GM21723 (cell line): Measurements from ENCODE around the gene COCH.
"Not testable (repeated sequence)": the region's sequence is repeated elsewhere in the genome, so short reads cannot be mapped to it uniquely, and the experiment has no call there.

Experiments
- ATAC-seq: cut with Tn5 transposase; IDR thresholded peaks from one replicate; pipeline ENCODE4 v1.9.1; 2021; ENCODE audit warnings: mild to moderate bottlenecking, moderate library complexity; ENCODE audit not compliant: unreplicated experiment

The COCH gene

DNA sequence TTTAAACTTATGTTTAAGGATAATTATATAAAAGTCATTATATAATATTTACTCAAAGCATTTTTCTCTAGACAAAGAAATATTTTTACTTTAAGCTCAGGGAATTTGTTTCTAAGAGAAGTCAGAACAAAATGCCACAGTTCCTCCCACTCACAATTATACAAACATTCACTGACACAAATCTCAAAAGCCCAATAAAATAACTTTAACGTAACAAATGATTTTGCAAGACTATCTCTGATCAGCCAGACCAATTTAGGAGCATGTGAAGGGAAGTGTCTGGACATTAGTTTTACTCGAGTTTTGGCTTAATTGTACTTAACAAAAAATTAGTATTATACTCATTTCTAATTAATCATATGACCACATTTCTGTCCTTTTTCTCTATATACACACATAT lies 41.2 kb downstream of the COCH start:
- no peak for ATAC-seq

DNA sequence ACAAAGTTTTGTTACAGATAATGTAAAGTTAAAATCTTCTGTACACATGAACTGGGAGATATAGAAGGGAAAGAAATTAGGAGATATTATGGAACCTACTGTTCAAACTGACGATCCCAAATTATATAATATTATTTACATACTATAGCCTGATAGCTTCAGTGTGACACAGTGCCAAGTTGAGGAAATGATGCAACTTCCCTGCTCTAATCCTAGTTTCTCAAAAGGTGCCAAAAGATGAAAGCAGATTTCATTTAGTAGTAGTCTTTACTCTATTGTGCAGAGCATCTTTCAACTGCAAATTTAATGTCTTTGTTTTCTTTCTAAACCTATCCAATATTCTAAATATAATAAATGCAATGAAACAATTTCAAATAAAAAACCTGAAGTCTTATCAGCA lies 46.9 kb downstream of the COCH start:
- ATAC-seq, result no peak

DNA sequence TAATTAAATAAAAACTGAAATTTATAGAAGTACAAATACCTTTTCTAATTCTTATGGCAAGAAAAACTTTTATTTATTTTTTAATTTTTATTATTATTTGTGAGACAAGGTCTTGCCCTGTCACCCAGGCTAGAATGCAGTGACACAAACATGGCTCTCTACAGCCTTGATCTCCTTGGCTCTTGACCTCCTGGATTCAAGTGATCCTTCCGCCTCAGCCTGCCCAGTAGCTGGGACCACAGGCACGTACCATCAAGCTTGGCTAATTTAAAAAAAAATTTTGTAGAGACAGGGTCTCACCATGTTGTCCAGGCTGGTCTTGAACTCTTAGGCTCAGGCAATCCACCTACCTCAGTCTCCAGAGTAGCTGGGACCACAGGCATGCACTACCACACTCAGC lies 47.4 kb downstream of the COCH start:
- ATAC-seq, result no peak

DNA sequence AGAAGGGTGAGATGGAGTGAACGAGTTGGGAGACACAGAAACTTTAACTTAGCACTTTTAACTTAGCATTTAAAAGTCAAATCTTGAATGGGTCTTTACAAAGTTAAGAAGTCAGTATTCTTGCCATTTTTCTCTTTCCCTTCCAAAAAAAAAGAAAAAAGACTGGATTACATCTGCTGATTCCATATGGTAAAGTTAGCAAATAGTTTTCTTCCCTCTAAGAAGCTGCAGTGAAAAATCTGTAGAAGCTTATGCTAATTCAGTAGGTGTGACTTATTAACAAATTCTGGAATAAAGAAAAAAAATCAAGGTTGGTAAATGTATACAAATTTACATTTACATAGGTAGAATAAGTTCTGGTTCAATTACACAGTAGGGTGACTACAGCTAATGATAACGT lies 50.9 kb downstream of the COCH start:
- ATAC-seq, result no peak

DNA sequence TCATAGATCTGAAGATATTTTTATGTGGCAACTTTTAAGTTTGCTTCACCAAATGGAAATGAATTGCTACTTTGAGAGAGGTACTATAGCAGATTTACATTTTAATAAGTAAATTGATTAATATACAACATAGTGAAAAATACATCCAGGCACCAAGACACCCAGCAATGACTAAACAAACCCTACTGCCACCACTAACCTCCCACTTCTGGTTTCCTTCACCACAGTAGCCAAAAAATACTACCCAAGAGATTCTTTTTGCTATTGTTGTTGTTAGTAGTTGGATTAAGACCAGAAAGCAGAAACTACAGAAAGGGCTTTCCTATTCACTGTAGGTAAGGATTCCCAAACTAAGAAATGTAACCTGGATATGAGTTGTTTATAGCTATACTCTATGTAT lies 54.1 kb downstream of the COCH start:
- ATAC-seq, result peak; percentile 60

DNA sequence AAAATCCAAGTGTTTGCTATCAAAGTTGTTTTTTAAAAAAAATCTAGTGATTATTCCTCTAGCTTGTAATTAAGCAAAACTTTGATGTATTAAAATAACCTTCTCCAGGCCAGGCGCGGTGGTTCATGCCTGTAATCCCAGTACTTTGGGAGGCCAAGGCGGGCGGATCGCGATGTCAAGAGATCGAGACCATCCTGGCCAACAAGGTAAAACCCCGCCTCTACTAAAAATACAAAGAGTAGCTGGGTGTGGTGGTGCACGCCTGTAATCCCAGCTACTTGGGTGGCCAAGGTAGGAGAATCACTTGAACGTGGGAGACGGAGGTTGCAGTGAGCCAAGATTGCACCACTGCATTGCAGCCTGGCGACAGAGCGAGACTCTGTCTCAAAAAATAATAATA lies 59.6 kb downstream of the COCH start:
- not testable (repeated sequence) for ATAC-seq

DNA sequence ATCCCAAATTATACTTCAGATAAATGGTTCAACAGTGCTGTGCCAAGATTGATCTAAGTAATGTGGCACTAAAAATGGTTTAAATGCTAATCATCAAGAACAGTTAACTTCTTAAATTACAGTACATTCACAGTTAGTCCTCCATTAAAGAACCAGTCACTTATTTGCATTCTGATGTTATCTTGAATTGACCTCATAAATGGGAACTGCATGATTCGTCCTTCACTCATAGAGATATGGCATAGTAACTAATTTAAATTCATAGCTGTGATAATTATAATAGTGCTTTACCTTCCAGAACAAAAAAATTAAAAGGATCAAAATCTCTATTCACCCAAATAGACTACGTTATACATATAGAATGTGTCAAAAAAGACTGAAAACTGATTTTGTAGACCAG lies 61.1 kb downstream of the COCH start:
- no peak for ATAC-seq

DNA sequence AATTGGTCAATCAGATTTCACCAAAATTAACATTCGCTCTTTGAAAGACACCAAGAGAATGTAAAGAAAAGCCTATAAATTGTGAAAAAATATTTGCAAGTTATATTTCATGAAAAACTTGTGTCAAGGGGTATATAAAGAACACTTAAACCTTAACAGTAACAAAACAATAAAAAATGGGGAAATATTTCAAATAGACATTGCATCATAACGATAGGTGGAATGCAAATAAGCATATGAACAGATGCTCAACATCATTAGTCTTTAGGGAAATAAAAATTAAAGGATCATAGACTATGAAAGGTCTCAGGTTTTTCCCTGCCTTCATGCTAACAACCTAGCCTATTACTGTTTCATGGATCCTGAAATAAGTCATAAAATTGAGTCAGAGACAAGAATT lies 64.3 kb downstream of the COCH start:
- no peak for ATAC-seq
